ENCODE data around the gene ZBTB7C. TPM values are rescaled to one million over a fixed set of nuclear protein-coding genes. Genes with fewer than 3 reads are reported as not detected.

ZBTB7C gene
- total and polyA plus RNA-seq, 10 of the 15 experiments (the other 5 are each of a cell fraction or from before 2014, with no cell fraction given), result under 0.01 to 0.08 (median 0.01) TPM; not detected in 7

GRCh38 chr18:48351216-48352050 is 57.8 kb downstream of the ZBTB7C start:
- FAIRE-seq, result no peak
- intact Hi-C loops (cut with micrococcal nuclease; ENCODE audit: unreplicated experiment), result no loop called here
- POLR2A ChIA-PET, result no interaction called here

GRCh38 chr18:48348739-48349138 is 60.4 kb downstream of the ZBTB7C start:
- Histone ChIP-seq H3K4me2 (ENCODE audit: control insufficient read depth, insufficient read depth) (no peak overlapping the region), H3K27me3 (replicated peaks in 1 of 2; ENCODE audit: control insufficient read depth in 2 of 2, insufficient read depth in 2 of 2, low read length in 1 of 2) (peaks cover 0 to 2% of the 10 kb centered on the region in 2 experiments; a peak in 1 of 4 replicates), H3K9ac (ENCODE audit: control insufficient read depth, insufficient read depth, low read length) (no peak overlapping the region), H3K36me3 (ENCODE audit: control insufficient read depth in 2 of 2, insufficient read depth in 2 of 2, low read length in 1 of 2) (no peaks in the 10 kb centered on the region), H4K20me1 (ENCODE audit: control insufficient read depth, insufficient read depth) (no peaks in the 10 kb centered on the region), H3K4me1 (ENCODE audit: control insufficient read depth, insufficient read depth, low read length) (no peaks in the 10 kb centered on the region), H3K27ac (ENCODE audit: control insufficient read depth, insufficient read depth) (no peak overlapping the region), H3K9me3 (replicated peaks; ENCODE audit: control insufficient read depth, insufficient read depth, low read length) (no peaks in the 10 kb centered on the region), H3K4me3 (no peak overlapping the region), H2AFZ (ENCODE audit: control insufficient read depth, low read depth, low read length) (no peak overlapping the region), H3K79me2 (ENCODE audit: control insufficient read depth, insufficient read depth, low read length) (no peaks in the 10 kb centered on the region)
- 4% methylated on average over 2 of the region's 2 CpGs for WGBS (ENCODE audit: insufficient coverage, insufficient replicate concordance, low lambda C conversion rate, missing lambda C conversion rate)
- intact Hi-C loops (cut with micrococcal nuclease; ENCODE audit: unreplicated experiment), result no loop called here
- RAD21 ChIA-PET (ENCODE audit: unreplicated experiment), result no interaction called here
- BruUV-seq (replicated peaks), result no TSS peak
- FAIRE-seq (no peak), DNase-seq (ENCODE audit: low read depth, low spot score) (no peak), ATAC-seq (no peak)
- SMC1A ChIA-PET (ENCODE audit: uncharacterized antibody, unreplicated experiment), result no interaction called here
- in situ Hi-C loops (cut with MboI), result no loop called here
- POLR2A ChIA-PET, result no interaction called here
- CTCF ChIA-PET, result no interaction called here
- TF ChIP-seq CEBPB (IDR thresholded peaks at IDR 0.05; ENCODE audit: borderline replicate concordance in 1 of 2, low read depth in 2 of 2, low read length in 2 of 2) (no peak), SUZ12 (IDR thresholded peaks at IDR 0.05; ENCODE audit: unreplicated experiment) (no peak), NR2C1 (IDR thresholded peaks at IDR 0.05) (no peak), IRF3 (IDR thresholded peaks at IDR 0.05) (no peak), ZZZ3 (IDR thresholded peaks at IDR 0.05; ENCODE audit: control insufficient read depth, insufficient read length, low read depth) (no peak), MLLT1 (IDR thresholded peaks at IDR 0.05) (no peak), CREM (IDR thresholded peaks at IDR 0.05; ENCODE audit: low read depth) (no peak), WRNIP1 (IDR thresholded peaks at IDR 0.05; ENCODE audit: borderline replicate concordance, low read depth, low read length) (no peak), RAD21 (IDR thresholded peaks at IDR 0.05; ENCODE audit: insufficient read depth, low read depth, low read length) (no peak), HDAC6 (IDR thresholded peaks at IDR 0.05; ENCODE audit: unreplicated experiment) (no peak), NR2C2 (IDR thresholded peaks at IDR 0.05; ENCODE audit: borderline replicate concordance, control insufficient read depth, insufficient read length, low read depth) (no peak)

More at GRCh38 chr18:48351216-48352050, 57.8 kb downstream of the ZBTB7C start:
- no peak for ATAC-seq
- Histone ChIP-seq H3K4me3 (no peak overlapping the region), H3K36me3 (ENCODE audit: control insufficient read depth in 2 of 2, insufficient read depth in 2 of 2, low read length in 1 of 2) (no peaks in the 10 kb centered on the region), H3K4me1 (ENCODE audit: control insufficient read depth, insufficient read depth, low read length) (no peaks in the 10 kb centered on the region), H3K27ac (ENCODE audit: control insufficient read depth, insufficient read depth) (no peak overlapping the region), H3K27me3 (replicated peaks in 1 of 2; ENCODE audit: control insufficient read depth in 2 of 2, insufficient read depth in 2 of 2, low read length in 1 of 2) (peaks cover 0 to 2% of the 10 kb centered on the region in 2 experiments; a peak in 1 of 4 replicates), H2AFZ (ENCODE audit: control insufficient read depth, low read depth, low read length) (no peak overlapping the region), H3K79me2 (ENCODE audit: control insufficient read depth, insufficient read depth, low read length) (no peaks in the 10 kb centered on the region), H3K4me2 (ENCODE audit: control insufficient read depth, insufficient read depth) (no peak overlapping the region), H4K20me1 (ENCODE audit: control insufficient read depth, insufficient read depth) (no peaks in the 10 kb centered on the region), H3K9me3 (replicated peaks; ENCODE audit: control insufficient read depth, insufficient read depth, low read length) (no peaks in the 10 kb centered on the region), H3K9ac (ENCODE audit: control insufficient read depth, insufficient read depth, low read length) (no peak overlapping the region)
- ChIA-PET CTCF (no interaction called here), RAD21 (ENCODE audit: unreplicated experiment) (no interaction called here), SMC1A (ENCODE audit: uncharacterized antibody, unreplicated experiment) (no interaction called here)
- DNase-seq (ENCODE audit: low read depth, low spot score), result no peak
- no TSS peak for BruUV-seq (replicated peaks)
- in situ Hi-C loops (cut with MboI), result no loop called here
- TF ChIP-seq KLF5 (IDR thresholded peaks at IDR 0.05; ENCODE audit: partially characterized antibody) (no peak), IKZF1 (conservative IDR thresholded peaks at IDR 0.05) (no peak), ATF7 (IDR thresholded peaks at IDR 0.05; ENCODE audit: low read depth) (no peak), HDAC2 (IDR thresholded peaks at IDR 0.05) (no peak), EP300 (IDR thresholded peaks at IDR 0.05; ENCODE audit: borderline replicate concordance in 1 of 2, control insufficient read depth in 1 of 2, low read depth in 2 of 2, low read length in 2 of 2) (no peak), HCFC1 (IDR thresholded peaks at IDR 0.05; ENCODE audit: low read length) (no peak), PML (IDR thresholded peaks at IDR 0.05; ENCODE audit: low read length) (no peak), TBL1XR1 (IDR thresholded peaks at IDR 0.05; ENCODE audit: low read depth, low read length) (no peak), ZBED1 (IDR thresholded peaks at IDR 0.05; ENCODE audit: borderline replicate concordance) (no peak), LARP7 (IDR thresholded peaks at IDR 0.05) (no peak), IKZF2 (IDR thresholded peaks at IDR 0.05) (no peak), POLR2A (IDR thresholded peaks at IDR 0.05; ENCODE audit: low read depth, low read length) (no peak), NR2C2 (IDR thresholded peaks at IDR 0.05; ENCODE audit: borderline replicate concordance, control insufficient read depth, insufficient read length, low read depth) (no peak)
- WGBS (ENCODE audit: insufficient coverage, insufficient replicate concordance, low lambda C conversion rate, missing lambda C conversion rate), result 22% methylated on average over 12 of the region's 12 CpGs

Measured in GM12878 (cell line).